Sigmoid colon (tissue), 4 donors: ENCODE measurements around the gene TAOK1.

ENCODE experiments used
- CTCF ChIP-seq, 4 experiments: fragments of 450-650 bp in 3 of 4; fragments of 200-600 bp in 1 of 4; IDR thresholded peaks; one replicate each; pipeline ENCODE4 v1.5.1; 2016 to 2019; ENCODE audit warnings: antibody characterized with exemption in 4 of 4, mild to moderate bottlenecking in 3 of 4, moderate library complexity in 2 of 4
- EP300 ChIP-seq, 4 donors: sonication (generic); formaldehyde crosslinking; IDR thresholded peaks; one replicate each; pipeline ENCODE4 v1.6.1; 2017; ENCODE audit warnings: antibody characterized with exemption in 4 of 4
- POLR2A ChIP-seq, 2 donors: fragments of 450-650 bp; IDR thresholded peaks; one replicate each; pipeline ENCODE4 v1.6.1; 2016; ENCODE audit warnings: antibody characterized with exemption in 2 of 2, mild to moderate bottlenecking in 2 of 2, moderate library complexity in 2 of 2
- POLR2AphosphoS5 ChIP-seq, 4 donors: sonication (generic); formaldehyde crosslinking; IDR thresholded peaks; one replicate each; pipeline ENCODE4 v1.6.1; 2017; ENCODE audit warnings: antibody characterized with exemption in 4 of 4

GRCh38 chr17:29596811-29597210 is 206.6 kb downstream of the TAOK1 start:
- TF ChIP-seq EP300 (IDR thresholded peaks at IDR 0.05) (no peak), POLR2A (IDR thresholded peaks at IDR 0.05) (no peak), CTCF (IDR thresholded peaks at IDR 0.05) (no peak), POLR2AphosphoS5 (IDR thresholded peaks at IDR 0.05) (no peak)
